Measurements from ENCODE around the gene PLA2G4B. TPM values are rescaled to one million over a fixed set of nuclear protein-coding genes. Genes with fewer than 3 reads are reported as not detected.

Gene PLA2G4B
- total and polyA plus RNA-seq, 2 of the 8 experiments (the other 6 are each of a cell fraction or from before 2014, with no cell fraction given): 4.2 to 9.2 TPM

GRCh38 chr15:41880156-41880877 lies 41.7 kb downstream of the PLA2G4B start:
- CTCF ChIA-PET (ENCODE audit: partially characterized antibody): interaction anchor here (0.5 to 7.9 kb wide), 14 partner anchors 10 to 1018 kb away, joined by 3 to 58 read pairs (median 4); partner anchors contain the start of gene MAPKBP1
- no peak overlapping the region for H3K4ac ChIP-seq (replicated peaks; ENCODE audit: insufficient read length, low read depth, low read length)
- no peak overlapping the region for H3K4me3 ChIP-seq (ENCODE audit: extremely low read depth in 1 of 4, insufficient read depth in 2 of 4, low read depth in 3 of 4, low read length in 4 of 4)
- peaks cover 4% of the 10 kb centered on the region; the same call in 1 of the 2 replicates for H3K23me2 ChIP-seq (ENCODE audit: low read depth, low read length)
- no peak overlapping the region for H4K5ac ChIP-seq (ENCODE audit: insufficient read length, low read depth, low read length)
- H3K18ac ChIP-seq (ENCODE audit: extremely low read depth, low read length): no peak overlapping the region
- H3K27ac ChIP-seq (ENCODE audit: low read depth, low read length): no peak overlapping the region
- H3K27me3 ChIP-seq (replicated peaks in 1 of 4; ENCODE audit: control insufficient read depth in 3 of 4, extremely low read depth in 1 of 4, insufficient read depth in 3 of 4, low read length in 3 of 4): peaks cover 21 to 36% (median 31%) of the 10 kb centered on the region in 4 experiments
- no peaks in the 10 kb centered on the region for H3K9me3 ChIP-seq (ENCODE audit: insufficient read depth in 2 of 2, low read depth in 1 of 2, low read length in 1 of 2)
- H2BK5ac ChIP-seq (ENCODE audit: low read depth, low read length): no peak overlapping the region
- H3K79me2 ChIP-seq (ENCODE audit: control insufficient read depth in 1 of 2, insufficient read depth in 2 of 2, low read length in 2 of 2): no peaks in the 10 kb centered on the region
- H4K20me1 ChIP-seq (replicated peaks in 1 of 2; ENCODE audit: control insufficient read depth in 1 of 2, insufficient read depth in 2 of 2, low read length in 2 of 2): peaks cover 0 to 2% of the 10 kb centered on the region in 2 experiments
- H4K8ac ChIP-seq (ENCODE audit: extremely low read depth, insufficient read depth, low read length): peak overlapping the region; percentile 91; the same call in 1 of the 2 replicates
- H4K91ac ChIP-seq (replicated peaks; ENCODE audit: insufficient read length, low read length): no peak overlapping the region
- no peak overlapping the region for H2BK120ac ChIP-seq (replicated peaks; ENCODE audit: low read depth, low read length)
- no peak overlapping the region for H3K23ac ChIP-seq (ENCODE audit: insufficient read length)
- H3K36me3 ChIP-seq (ENCODE audit: control insufficient read depth in 2 of 4, insufficient read depth in 4 of 4, low read length in 3 of 4): no peaks in the 10 kb centered on the region
- H3K4me1 ChIP-seq (replicated peaks in 1 of 4; ENCODE audit: control insufficient read depth in 3 of 4, insufficient read depth in 4 of 4, low read length in 3 of 4): peaks cover 0 to 9% (median 4%) of the 10 kb centered on the region in 4 experiments; a peak in 5 of 7 replicates
- no peak overlapping the region for H2BK20ac ChIP-seq (ENCODE audit: low read length)
- DNase-seq (ENCODE audit: low read depth in 1 of 2, low spot score in 2 of 2) (no peak), FAIRE-seq (no peak)
- no peak overlapping the region for H3K9ac ChIP-seq (replicated peaks in 1 of 4; ENCODE audit: extremely low read depth in 1 of 4, low read depth in 3 of 4, low read length in 3 of 4)
- H2BK15ac ChIP-seq (ENCODE audit: low read length): no peak overlapping the region
- no peak overlapping the region for H2AFZ ChIP-seq (ENCODE audit: low read length)
- H3K79me1 ChIP-seq (ENCODE audit: low read depth, low read length): no peaks in the 10 kb centered on the region
- H3K4me2 ChIP-seq (ENCODE audit: insufficient read depth in 1 of 2, low read depth in 2 of 2, low read length in 2 of 2): no peak overlapping the region
- H3K56ac ChIP-seq (replicated peaks; ENCODE audit: insufficient read length, low read depth, low read length): no peak overlapping the region
- no peak overlapping the region for H2AK5ac ChIP-seq (ENCODE audit: low read depth, low read length)
- no peak overlapping the region for H3K14ac ChIP-seq (ENCODE audit: insufficient read length)
- 0 out of 2 replicates have a peak overlapping the region, but pooled peaks have one; percentile 27 for H2BK12ac ChIP-seq (ENCODE audit: low read depth, low read length)
- POLR2A ChIA-PET (ENCODE audit: partially characterized antibody): interaction anchor here (0.8 to 3.2 kb wide), 3 partner anchors 16 to 27 kb away, joined by 4 to 11 read pairs (median 6); no protein-coding TSS in a partner anchor
- WGBS, 2 experiments (ENCODE audit: extremely low coverage in 1 of 2, insufficient coverage in 1 of 2, insufficient read length in 1 of 2, insufficient replicate concordance in 2 of 2, low coverage in 1 of 2, low lambda C conversion rate in 2 of 2, missing lambda C conversion rate in 1 of 2): 76% methylated on average over 10 of the region's 10 CpGs; no CpG with 5 or more reads in 1 of the 2 experiments
- TF ChIP-seq RBBP5 (IDR thresholded peaks at IDR 0.05; ENCODE audit: borderline replicate concordance, low read depth, low read length): no peak
- TF ChIP-seq SUZ12 (IDR thresholded peaks at IDR 0.05; ENCODE audit: low read length): no peak
- TF ChIP-seq JUND (IDR thresholded peaks at IDR 0.05; ENCODE audit: low read length): no peak
- no peak for TF ChIP-seq RAD21 (IDR thresholded peaks at IDR 0.05 in 1 of 2, conservative IDR thresholded peaks at IDR 0.05 in 1 of 2; ENCODE audit: low read depth in 2 of 2, low read length in 2 of 2)
- TF ChIP-seq CREB1 (IDR thresholded peaks at IDR 0.05): no peak
- TF ChIP-seq GABPA (IDR thresholded peaks at IDR 0.05; ENCODE audit: borderline replicate concordance, insufficient read depth, low read length): no peak
- no peak for TF ChIP-seq RFX5 (IDR thresholded peaks at IDR 0.05; ENCODE audit: borderline replicate concordance, low read depth, low read length)
- no peak for TF ChIP-seq CHD1 (IDR thresholded peaks at IDR 0.05; ENCODE audit: low read depth, low read length)
- TF ChIP-seq TAF7 (optimal IDR thresholded peaks at IDR 0.05; ENCODE audit: borderline replicate concordance, low read depth, low read length): no peak
- no peak for TF ChIP-seq MAFK (IDR thresholded peaks at IDR 0.05; ENCODE audit: low read depth, low read length)
- TF ChIP-seq TCF12 (IDR thresholded peaks at IDR 0.05; ENCODE audit: low read depth, low read length): no peak
- TF ChIP-seq BACH1 (IDR thresholded peaks at IDR 0.05; ENCODE audit: low read length): no peak
- no peak for TF ChIP-seq SRF (IDR thresholded peaks at IDR 0.05; ENCODE audit: low read depth, low read length)
